ENCODE measurements around the gene STAT1.

Gene STAT1

DNA sequence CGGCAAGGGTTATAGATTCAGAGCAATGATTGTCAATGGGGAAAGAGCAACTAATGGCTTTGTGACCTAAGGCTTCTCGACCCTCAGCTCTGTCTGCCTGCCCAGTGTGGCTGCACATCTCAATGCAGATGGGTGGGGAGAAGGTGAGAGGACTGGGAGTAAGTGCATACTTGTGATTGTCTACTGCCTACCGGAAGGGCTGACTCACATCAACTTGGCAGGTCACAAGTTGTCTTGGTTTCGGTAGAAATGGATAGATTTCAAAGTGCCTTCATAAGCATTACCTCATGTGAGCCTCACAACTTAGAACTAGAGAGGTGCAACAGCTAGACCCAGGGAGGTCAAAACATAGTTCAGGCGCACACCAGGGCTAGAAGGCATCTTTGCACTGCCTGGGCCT is 29.4 kb downstream of the STAT1 start:
- no peak overlapping the region for H3K4me2 ChIP-seq (ENCODE audit: low read depth, low read length, poor library complexity, severe bottlenecking)
- H2AFZ ChIP-seq (ENCODE audit: low read length): no peak overlapping the region
- peaks cover 69% of the 10 kb centered on the region for H3K36me3 ChIP-seq (ENCODE audit: insufficient read depth, low read length)
- no peaks in the 10 kb centered on the region for H3K9me3 ChIP-seq (ENCODE audit: insufficient read depth, low read depth, low read length)
- no peaks in the 10 kb centered on the region for H3K27me3 ChIP-seq (ENCODE audit: insufficient read depth, low read length, poor library complexity, severe bottlenecking)
- 0 out of 2 replicates have a peak, but pooled peaks cover 5% of the 10 kb centered on the region for H3F3A ChIP-seq (ENCODE audit: low read depth)
- H3K4me1 ChIP-seq (ENCODE audit: insufficient read depth, low read length, poor library complexity, severe bottlenecking): peaks cover 39% of the 10 kb centered on the region
- no peak overlapping the region for H3K4me3 ChIP-seq (ENCODE audit: low read length, poor library complexity, severe bottlenecking)
- no peaks in the 10 kb centered on the region for H3K9me2 ChIP-seq (replicated peaks; ENCODE audit: low read depth, low read length)
- H3K9ac ChIP-seq (ENCODE audit: low read depth, low read length, poor library complexity, severe bottlenecking): no peak overlapping the region
- H3K79me2 ChIP-seq (ENCODE audit: insufficient read depth, low read length): no peaks in the 10 kb centered on the region
- H4K20me1 ChIP-seq (ENCODE audit: insufficient read depth, low read length, poor library complexity, severe bottlenecking): no peaks in the 10 kb centered on the region
- TF ChIP-seq CTCF (conservative IDR thresholded peaks at IDR 0.05; ENCODE audit: low read length) (no peak), EZH2phosphoT487 (IDR thresholded peaks at IDR 0.05; ENCODE audit: borderline replicate concordance) (no peak)

GRCh38 chr2:190982262-190983034 is 31.5 kb downstream of the STAT1 start:
- Histone ChIP-seq H3K9ac (ENCODE audit: low read depth, low read length, poor library complexity, severe bottlenecking) (no peak overlapping the region), H3K9me2 (replicated peaks; ENCODE audit: low read depth, low read length) (no peaks in the 10 kb centered on the region), H3K4me3 (ENCODE audit: low read length, poor library complexity, severe bottlenecking) (no peak overlapping the region), H3K9me3 (ENCODE audit: insufficient read depth, low read depth, low read length) (no peaks in the 10 kb centered on the region), H2AFZ (ENCODE audit: low read length) (no peak overlapping the region), H3K79me2 (ENCODE audit: insufficient read depth, low read length) (no peaks in the 10 kb centered on the region), H3F3A (ENCODE audit: low read depth) (0 out of 2 replicates have a peak, but pooled peaks cover 6% of the 10 kb centered on the region), H4K20me1 (ENCODE audit: insufficient read depth, low read length, poor library complexity, severe bottlenecking) (no peaks in the 10 kb centered on the region), H3K4me1 (ENCODE audit: insufficient read depth, low read length, poor library complexity, severe bottlenecking) (peaks cover 52% of the 10 kb centered on the region), H3K4me2 (ENCODE audit: low read depth, low read length, poor library complexity, severe bottlenecking) (no peak overlapping the region), H3K36me3 (ENCODE audit: insufficient read depth, low read length) (peaks cover 70% of the 10 kb centered on the region), H3K27me3 (ENCODE audit: insufficient read depth, low read length, poor library complexity, severe bottlenecking) (no peaks in the 10 kb centered on the region)
- TF ChIP-seq EZH2phosphoT487 (IDR thresholded peaks at IDR 0.05; ENCODE audit: borderline replicate concordance) (no peak), CTCF (conservative IDR thresholded peaks at IDR 0.05; ENCODE audit: low read length) (no peak)

GRCh38 chr2:190981733-190982132 is 32.2 kb downstream of the STAT1 start:
- Histone ChIP-seq H3K36me3 (ENCODE audit: insufficient read depth, low read length) (peaks cover 70% of the 10 kb centered on the region), H3K27me3 (ENCODE audit: insufficient read depth, low read length, poor library complexity, severe bottlenecking) (no peaks in the 10 kb centered on the region), H3K9me3 (ENCODE audit: insufficient read depth, low read depth, low read length) (no peaks in the 10 kb centered on the region), H3K9me2 (replicated peaks; ENCODE audit: low read depth, low read length) (no peaks in the 10 kb centered on the region), H3K4me1 (ENCODE audit: insufficient read depth, low read length, poor library complexity, severe bottlenecking) (peaks cover 48% of the 10 kb centered on the region), H3K4me2 (ENCODE audit: low read depth, low read length, poor library complexity, severe bottlenecking) (no peak overlapping the region), H3F3A (ENCODE audit: low read depth) (0 out of 2 replicates have a peak, but pooled peaks cover 6% of the 10 kb centered on the region), H3K9ac (ENCODE audit: low read depth, low read length, poor library complexity, severe bottlenecking) (no peak overlapping the region), H2AFZ (ENCODE audit: low read length) (no peak overlapping the region), H3K79me2 (ENCODE audit: insufficient read depth, low read length) (no peaks in the 10 kb centered on the region), H3K4me3 (ENCODE audit: low read length, poor library complexity, severe bottlenecking) (no peak overlapping the region), H4K20me1 (ENCODE audit: insufficient read depth, low read length, poor library complexity, severe bottlenecking) (no peaks in the 10 kb centered on the region)
- TF ChIP-seq CTCF (conservative IDR thresholded peaks at IDR 0.05; ENCODE audit: low read length): no peak
- no peak for TF ChIP-seq EZH2phosphoT487 (IDR thresholded peaks at IDR 0.05; ENCODE audit: borderline replicate concordance)

Measured in Loucy (cell line).